Measurements from ENCODE around the gene CRTC1.
"Not testable (repeated sequence)": the region's sequence is repeated elsewhere in the genome, so short reads cannot be mapped to it uniquely, and the experiment has no call there.

Gene CRTC1

DNA sequence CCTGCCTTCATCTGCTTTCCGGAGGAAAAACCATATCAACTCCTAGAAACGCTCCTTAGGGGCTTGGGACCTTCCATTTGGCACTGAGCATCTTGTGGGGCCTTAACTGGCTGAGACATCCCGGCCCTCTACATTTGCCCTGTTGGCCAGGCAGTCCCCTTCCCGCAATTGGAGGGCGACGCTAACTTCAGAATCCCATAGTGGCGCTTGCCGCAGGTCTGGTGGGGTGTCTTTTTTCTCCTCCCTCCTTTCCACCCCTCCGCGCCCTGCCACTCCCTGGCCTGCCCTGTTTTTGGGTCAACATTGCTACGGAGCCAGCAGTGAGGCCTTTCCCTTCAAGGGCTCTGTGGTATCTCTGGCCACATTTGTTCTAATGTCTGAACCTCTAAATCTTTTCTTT, 13.6 kb upstream of the CRTC1 start:
- DNase-seq, result no peak

DNA sequence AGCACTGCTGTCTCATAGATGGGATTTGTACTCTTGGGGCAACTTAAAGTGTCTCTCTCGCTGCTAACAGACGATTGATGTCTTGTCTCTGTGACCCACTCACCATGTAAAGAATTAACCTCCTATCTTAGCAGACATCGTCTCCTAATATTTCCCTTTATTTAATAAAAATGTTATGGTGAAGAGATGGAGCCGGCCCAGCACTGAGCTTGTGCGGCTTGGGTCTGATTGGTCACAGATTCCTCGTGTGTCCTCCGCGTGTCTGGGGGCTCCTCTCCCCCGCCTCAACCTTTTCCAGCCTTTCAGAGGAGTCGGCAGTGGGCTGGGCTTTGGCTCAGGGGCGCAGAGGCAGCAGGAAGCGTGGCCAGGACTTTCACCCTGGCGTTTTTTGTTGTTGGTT, 13.2 kb upstream of the CRTC1 start:
- no peak for DNase-seq

DNA sequence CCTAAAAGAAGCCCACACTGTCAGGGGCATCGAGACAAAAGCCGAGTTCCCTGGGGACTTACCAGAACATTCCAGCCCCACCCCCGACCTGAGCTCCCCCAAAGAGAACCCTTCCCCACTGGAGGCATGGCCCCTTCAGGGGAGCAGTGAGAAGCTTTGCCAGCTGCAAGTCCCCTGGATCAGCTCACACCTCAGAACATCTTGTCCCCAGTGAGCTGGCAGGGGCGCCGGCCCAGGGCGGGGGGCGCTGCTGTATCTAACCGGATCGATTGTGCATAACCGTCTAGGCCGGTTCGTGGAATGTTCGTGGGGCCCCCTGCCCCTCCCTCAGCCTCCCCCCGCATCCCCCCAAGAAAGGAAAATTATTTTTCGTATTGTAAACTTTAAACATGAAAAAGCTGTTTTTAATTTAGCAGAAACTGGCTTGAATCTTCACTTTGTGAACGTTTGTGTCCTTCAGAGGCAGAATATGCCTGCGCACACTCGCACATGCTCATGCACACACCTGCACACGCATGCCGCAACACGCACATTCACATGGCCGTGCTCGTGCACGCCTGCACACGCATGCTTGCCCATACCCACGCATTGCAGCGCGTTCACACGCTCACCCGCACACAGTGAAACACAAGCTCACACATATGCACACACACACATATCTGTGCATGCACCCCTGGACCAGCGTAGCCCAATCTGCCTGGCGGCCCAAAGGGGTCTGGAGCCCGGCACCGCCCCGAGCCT, 12.0 kb upstream of the CRTC1 start:
- no peak for DNase-seq

DNA sequence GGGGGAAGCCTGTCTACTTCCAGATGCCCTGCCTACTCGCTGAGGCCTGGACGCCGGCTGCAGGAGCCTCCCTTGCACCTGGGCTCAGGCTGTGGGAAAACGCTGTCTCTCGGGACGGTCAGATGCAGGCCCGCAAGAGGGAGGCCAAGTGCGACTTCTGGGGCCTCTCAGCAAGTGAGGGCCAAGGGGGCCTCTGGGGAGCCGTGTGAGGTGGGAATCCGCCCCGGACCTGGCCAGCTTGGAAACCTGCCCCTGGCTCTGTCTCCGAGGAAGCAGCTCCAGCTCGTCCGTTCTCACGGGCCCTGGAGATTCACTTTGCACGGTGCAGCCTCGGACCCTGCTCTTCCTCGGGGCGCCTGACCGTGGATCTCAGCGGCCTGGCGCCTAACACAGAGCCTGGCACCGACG, 11.4 kb upstream of the CRTC1 start:
- DNase-seq, result no peak

DNA sequence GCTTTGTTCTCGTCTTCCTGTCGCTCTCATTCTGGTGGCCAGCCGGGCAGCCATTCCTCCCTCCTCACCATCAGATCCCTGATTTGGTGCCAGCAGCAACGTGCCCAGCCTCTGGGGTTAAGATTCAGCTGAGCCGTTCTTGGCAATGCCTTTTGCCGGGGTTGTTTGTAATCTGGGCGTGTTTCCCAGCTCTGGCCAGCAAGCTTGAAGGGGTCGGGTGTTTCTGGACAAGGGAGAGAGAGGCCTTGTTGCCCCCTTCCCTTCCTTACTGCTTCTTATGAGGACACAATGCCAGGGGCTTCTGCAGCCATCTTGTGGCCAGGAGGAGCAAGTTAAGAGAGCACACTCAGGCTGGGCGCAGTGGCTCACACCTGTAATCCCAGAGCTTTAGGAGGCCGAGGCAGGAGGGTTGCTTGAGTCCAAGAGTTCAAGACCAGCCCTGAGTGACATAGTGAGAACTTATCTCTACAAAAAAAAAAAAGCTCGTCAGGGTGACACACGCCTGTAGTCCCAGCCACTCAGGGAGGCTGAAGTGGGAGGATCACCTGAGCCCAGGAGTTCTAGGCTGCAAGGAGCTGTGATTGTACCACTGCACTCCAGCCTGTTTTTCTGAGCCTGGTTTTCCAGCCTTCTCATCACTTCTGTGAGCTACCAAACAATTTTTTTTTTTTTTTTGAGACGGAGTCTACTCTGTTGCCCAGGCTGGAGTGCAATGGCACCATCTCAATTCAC, 10.7 kb upstream of the CRTC1 start:
- DNase-seq, result peak; percentile 28

DNA sequence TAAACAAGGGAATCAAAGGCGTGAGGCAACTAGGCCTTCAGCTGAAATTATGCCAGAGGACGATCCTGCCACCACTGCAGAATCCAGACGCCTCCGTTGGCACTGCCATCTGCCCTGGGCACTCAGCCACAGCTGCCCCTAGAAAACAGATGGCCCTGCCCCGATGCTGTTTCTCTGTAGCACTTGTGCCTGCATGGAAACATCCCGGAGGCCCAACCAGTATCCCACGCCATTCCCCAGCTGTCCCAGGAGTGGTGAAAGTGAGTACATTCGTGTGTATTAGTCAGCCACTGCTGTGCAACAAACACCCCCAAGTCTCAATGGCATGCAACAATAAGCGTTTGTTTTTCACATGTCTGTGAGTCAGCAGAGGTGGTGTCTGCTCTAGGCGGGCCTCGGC, 8.9 kb upstream of the CRTC1 start:
- no peak for DNase-seq

DNA sequence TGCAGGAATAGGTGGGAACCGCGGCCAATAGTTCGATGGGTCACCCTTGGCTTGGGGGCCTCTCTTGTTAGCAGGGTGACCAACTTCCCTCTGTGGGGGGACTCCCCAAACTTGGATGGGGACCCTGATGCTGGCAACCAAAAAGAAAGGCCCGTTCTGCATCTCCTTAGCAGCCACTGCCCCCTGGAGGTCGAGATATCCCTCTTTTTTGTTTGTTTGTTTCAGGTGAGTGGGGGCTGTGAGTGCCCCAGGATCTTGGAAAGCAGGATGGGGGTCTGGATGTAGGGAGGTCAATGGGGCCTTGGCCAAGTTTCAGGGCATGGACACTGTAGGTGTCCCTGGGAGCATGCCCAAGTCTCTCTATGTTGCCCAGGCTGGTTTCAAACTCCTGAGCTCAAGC, 7.7 kb upstream of the CRTC1 start:
- DNase-seq, result no peak

DNA sequence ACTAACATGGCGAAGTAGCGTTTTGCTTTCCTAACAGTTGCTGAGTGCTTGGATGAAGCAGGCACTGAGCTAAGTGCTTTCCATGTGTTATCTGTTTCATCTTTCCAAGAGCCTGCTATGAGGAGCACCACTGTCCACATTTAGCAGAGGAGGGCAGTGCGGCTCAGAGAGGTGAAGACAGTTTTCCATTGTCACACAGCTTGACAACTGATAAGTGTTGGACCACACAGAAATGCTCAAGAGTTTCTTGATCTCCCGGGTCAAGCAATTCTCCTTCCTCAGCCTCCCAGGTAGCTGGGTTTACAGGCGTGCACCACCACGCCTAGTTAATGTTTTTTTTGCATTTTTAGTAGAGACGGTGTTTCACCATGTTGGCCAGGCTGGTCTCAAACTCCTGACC, 6.8 kb upstream of the CRTC1 start:
- DNase-seq, result no peak

DNA sequence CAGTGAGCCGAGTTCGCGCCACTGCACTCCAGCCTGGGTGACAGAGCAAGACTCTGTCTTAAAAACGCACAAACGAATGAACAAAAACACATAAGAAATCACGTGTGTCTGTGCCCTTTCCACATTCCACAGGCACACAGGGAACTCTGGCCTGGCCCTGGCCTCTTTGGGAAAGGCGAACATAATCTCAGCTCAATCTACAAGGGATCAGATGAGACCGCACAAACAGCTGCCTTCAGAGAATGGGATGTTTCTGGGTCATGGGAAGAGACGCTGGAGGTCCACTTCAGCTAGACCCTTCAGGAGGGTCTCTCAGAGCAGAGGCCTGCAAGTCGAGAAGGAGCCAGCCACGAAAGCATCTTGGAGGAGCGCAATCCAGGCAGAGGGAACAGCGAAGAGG, 6.3 kb upstream of the CRTC1 start:
- DNase-seq, result no peak

DNA sequence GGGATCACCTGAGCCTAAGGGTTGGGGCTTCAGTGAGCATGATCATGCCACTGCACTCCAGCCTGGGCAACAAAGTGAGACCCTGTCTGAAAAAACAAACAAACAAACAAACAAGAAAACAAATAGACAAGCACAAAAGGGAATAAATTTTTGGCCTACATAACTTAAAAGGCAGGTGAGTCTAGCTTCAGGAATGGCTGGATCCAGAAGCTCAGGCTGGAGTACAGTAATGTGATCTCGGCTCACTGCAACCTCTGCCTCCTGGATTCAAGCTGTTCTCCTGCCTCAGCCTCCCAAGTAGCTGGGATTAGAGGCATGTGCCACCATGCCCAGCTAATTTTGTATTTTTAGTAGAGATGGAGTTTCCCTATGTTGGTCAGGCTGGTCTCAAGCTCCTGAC, 3.3 kb upstream of the CRTC1 start:
- DNase-seq, result not testable (repeated sequence)

DNA sequence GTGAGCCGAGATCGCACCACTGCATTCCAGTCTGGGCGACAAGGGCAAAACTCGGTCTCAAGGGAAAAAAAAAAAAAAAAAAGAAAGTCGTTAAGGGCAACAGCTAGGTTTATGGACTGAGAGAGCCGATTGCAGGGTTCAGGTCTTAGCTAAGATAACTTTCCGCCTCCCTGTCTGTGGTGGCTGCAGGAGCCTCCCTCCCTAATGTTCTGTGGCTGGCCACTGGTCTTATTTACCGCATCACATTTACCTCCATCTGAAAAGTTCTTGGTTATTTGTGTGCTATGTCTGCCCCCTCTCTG, 722 bp upstream of the CRTC1 start:
- no peak for DNase-seq

DNA sequence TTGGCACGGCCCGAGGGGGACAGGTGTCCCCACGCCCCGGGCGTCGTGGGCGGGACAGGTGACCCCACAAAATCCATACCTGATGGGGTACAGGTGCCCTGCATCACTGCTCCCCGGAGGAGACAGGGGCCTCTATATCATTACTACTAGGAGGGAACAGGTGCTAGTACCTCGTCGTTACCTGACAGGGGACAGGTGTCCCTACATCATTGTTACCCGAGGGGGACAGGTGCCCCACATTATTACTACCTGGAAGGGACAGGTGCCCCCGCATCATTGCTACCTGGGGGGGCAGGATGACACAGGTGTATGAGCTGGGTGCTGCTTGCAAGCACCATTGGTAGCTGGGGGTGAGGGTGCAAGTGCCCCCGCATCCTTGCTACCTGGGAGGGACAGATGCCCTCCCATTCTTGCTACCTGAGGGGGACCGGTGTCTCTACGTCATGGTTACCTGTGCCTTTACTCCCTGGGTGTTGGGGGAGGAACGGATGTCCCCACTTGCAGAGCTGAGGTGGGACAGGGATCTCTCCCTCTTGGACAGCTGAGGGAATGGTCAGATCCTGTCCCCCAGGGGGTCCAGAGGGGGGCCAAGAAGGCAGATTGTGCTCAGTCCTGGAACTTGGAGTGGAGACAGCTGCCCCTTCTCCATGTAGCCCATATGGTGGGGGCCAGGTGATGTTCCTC, 620 bp downstream of the CRTC1 start:
- DNase-seq, result no peak

DNA sequence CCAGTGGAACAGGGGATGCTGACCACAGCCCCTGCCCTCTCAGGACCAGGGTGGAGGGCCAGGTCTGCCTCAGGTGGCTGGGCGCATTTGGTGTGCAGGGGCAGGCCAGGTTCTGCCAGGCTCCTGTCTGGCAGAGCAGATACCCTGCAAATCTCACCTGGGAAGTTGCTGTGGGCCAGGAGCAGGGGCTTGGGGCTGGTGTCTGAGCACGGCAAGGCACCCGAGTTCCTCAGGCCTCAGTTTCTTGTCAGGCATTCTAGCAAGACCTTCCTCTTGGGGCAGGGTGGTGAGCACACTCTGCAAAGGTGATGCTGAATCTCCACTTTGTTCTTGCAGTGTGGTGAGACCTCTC, 1.1 kb downstream of the CRTC1 start:
- no peak for DNase-seq

DNA sequence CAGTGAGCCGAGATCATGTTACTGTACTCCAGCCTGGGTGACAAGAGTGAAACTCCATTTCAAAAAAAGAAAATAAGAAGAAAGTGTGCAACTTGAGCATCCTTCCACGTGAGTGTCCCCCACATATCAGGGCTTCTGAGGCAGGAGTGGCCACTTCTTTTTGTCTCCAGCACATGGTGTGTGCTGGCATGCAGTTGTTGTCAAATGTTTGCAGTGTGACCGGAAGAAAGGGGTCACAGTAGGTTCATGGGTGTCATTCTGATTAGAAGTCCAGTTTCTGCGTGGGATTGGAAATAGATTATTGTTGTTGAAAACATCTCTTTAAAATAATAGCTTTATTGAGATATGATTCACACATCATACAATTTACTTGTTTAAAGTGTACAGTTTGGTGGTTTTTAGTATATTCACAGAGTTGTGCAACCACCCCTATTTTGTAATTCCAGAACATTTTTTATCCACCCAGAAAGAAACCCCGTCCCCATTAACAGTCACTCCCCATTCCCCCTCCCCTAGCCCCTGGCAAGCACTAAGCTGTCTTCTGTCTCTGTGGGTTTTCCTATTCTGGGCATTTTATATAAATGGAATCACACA, 2.2 kb downstream of the CRTC1 start:
- DNase-seq, result no peak

DNA sequence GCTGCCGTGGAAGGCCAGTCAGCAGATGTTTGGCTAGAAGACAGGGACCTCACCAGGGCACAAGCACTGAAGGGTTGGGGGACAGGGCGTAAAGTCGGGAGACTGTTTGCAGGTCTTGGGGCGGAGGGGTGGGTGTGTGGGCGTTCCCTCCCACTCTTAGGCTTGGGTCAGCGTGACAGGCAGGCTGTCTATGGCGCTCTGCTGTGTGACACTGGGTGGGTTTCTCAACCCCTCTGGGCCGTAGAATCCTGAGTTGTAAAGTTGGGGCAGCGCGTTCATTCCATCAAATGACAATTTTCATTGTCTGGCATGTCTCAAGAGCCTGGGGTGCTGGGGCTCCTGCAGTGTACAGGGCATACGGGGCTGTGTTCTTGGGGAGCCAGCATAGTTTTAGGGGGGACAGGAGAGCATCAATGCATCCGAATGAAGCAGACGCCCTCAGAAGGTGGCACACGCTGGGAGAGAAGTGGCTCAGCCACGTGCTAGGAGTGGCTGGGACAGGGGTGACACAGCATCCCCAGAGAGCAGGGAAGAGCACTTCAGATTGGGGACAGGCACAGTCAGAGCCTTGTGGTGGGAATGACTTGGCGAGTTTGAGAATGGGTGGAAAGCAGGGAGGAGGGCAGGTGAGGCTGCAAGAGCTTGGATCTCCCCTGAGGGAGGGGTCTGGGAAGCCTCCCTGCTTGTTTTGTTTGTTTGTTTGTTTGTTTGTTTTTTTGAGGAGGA, 4.4 kb downstream of the CRTC1 start:
- no peak for DNase-seq

DNA sequence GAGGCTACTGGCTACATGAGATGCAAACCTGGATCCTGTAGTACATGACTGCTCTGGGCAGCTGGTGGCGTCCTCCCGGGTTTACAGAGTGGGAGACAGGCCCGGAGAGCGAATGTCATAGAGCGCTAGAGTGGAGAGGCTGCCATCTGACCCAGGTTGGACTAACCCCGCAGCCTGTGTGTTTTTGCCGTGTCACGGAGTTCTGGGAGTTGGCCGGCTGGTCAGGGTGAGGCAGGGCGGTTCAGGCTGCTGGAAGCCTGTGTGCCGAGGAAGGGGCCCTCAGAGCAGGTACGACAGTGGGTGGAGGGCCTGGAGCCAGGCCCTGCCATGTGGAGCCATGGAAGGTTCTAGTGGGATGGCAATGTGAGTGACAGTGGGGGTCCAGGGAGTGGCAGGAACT, 12.5 kb downstream of the CRTC1 start:
- no peak for DNase-seq

DNA sequence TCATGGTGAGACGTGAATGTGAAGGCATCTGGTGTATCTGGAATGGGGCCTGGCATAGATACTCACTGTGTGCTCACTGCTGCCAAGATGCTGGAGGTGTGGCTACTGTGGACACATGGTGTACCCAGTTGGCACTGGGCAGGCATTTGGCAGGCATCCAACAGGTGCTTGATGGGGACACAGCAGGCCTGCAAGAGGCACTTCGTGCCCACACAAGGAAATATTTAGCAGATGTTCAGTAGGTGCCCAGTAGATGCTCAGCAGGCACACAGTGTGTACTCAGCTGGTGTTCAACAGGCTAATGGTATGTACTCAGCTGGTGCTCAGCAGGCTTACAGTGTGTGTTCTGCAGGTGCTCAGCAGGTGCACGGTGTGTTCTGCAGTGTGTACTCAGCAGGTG, 14.2 kb downstream of the CRTC1 start:
- no peak for DNase-seq

DNA sequence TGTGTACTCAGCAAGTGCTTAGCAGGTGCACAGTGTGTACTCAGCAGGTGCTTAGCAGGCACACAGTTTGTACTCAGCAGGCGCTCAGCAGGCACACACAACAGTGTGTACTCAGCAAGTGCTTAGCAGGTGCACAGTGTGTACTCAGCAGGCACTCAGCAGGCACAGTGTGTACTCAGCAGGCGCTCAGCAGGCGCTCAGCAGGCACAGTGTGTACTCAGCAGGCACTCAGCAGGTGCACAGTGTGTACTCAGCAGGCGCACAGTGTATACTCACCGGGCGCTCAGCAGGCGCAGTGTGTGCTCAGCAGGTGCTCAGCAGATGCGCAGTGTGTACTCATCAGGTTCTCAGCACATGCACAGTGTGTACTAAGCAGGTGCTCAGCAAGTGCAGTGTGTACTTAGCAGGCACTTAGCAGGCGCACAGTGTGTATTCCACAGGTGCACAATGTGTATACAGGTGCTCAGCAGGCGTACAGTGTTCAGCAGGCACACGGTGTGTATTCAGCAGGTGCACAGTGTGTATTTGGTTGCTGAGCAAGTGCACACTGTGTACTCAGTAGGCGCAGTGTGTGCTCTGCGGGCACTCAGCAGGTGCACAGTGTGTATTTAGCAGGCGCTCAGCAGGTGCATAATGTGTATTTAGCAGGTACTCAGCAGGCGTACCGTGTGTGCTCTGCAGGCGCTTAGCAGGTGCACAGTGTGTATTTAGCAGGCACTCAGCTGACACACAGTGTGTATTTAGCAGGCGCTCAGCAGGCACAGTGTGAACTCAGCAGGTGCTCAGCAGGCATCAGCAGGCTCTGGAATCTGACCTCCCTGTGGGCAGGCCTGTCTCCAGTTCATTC, 15.1 kb downstream of the CRTC1 start:
- DNase-seq, result no peak

DNA sequence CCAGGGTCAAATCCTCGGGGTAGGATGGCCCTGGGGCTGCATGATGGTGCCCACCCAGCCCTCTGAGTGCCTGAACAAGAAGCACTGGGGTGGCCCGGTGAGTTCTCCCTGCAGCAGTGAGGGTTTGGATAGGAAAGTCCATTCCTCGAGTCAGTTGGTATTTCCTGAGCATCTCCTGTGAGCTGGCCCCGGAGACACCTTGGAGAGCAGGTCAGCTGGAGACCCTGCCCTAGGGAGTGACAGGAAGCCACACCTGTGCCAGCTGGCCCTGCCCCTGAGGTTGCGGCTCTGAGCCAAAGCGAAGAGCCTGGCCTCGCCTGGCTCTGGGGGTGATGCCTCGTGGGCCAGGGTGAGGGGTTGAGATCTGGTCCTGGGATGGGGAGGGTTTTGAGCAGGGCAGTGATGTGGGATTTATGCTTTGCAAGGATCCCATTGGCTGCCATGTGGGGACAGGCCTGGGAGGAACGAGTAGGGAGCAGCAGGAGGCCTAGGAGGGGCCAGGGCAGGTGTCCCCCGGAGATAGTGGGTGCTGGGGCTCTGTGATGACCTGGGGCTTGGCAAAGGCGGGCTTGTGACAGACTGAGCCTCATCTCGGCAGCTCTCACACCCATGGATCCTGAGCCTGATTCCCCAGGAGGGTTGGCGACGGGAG, 16.0 kb downstream of the CRTC1 start:
- no peak for DNase-seq

DNA sequence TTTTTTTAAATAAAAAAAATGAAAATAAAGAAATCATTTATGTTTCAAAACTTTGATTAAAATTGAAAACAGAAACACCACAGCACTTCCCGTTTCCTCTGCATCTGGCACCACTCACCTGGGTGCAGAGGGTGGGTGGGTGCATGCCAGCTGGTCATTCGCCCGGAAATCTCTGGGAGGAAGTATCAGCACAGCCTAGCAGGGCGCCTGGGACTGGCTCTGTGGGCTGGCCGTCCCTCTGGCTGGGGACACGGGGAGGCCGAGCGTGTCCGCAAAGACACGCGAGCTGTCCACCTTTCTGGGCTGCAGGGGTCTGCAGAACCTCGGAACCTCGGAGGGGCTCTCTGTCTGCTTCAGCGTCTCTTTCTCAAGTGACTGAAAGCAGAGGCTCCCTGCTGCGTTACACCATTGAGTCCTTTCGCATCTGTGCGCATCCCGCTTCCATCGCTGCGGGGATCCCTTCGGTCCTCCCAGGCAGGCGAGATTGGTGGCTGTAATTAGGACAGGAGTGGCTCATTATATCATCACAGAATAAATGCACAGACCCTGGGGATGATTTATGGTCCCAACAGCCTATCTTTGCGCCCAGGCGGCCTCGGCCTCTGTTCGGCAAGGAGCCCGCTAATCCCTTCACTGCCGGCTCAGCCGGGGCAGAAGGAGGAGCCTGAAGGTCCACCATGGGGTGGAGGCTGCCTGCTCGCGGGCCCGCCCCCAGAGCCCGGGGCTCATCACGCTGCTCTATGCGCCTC, 17.2 kb downstream of the CRTC1 start:
- DNase-seq, result peak; percentile 43

DNA sequence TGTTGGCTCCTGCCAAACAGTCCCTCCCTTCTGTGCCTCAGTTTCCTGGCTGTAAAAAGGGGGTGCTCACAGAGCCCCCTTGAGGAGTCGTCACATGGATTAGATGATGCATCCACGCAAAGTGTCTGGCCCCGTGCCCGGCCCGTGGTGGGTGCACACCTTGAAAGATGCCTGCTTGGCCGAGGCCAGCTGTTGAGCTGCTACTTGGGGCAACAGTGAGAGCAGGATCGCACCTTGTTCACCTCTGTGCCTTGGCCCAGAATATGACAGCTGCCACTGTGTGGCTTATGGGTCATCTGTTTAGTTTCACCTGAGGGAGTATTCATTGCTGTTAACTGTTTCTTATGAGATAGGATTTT, 17.7 kb downstream of the CRTC1 start:
- no peak for DNase-seq

All from fibroblast of upper back skin (primary cell).